SK-N-SH (cell line): Measurements from ENCODE around the gene CDK5RAP2. TPM values are rescaled to one million over a fixed set of nuclear protein-coding genes. Genes with fewer than 3 reads are reported as not detected.

Experiments used
- CTCF ChIA-PET: fragments of 300-600, 350-600 bp; formaldehyde crosslinking; extraction: SDS; loops from one replicate; lab custom pipeline; 2021; lab: Yijun Ruan, JAX
- POLR2A ChIA-PET: fragments of 350-600 bp; sonication (Branson Sonifier 250); formaldehyde crosslinking; extraction: SDS; loops from one replicate; lab custom pipeline; 2020; ENCODE audit warnings: antibody characterized with exemption, inconsistent platforms; lab: Yijun Ruan, JAX
- DNase-seq: peaks from one replicate; pipeline ENCODE4 v3.0.0; 2012
- H2AFZ ChIP-seq: fragments of 200-600 bp; sonication (generic); 2 replicates; pipeline ENCODE4 v1.8.1; 2016; ENCODE audit warnings: antibody characterized with exemption, mild to moderate bottlenecking, low read depth
- H3F3A ChIP-seq: fragments of 200-600 bp; sonication (generic); replicated peaks from 2 replicates; pipeline ENCODE3; 2016; ENCODE audit warnings: antibody characterized with exemption, mild to moderate bottlenecking; ENCODE audit not compliant: insufficient read depth
- H3K27ac ChIP-seq, 2 experiments: fragments of 200-500 bp in 1 of 2; fragments of 200-600 bp in 1 of 2; sonication (Bioruptor generic) in 1 of 2; sonication (generic), shearing (Covaris generic) in 1 of 2; 2 replicates each; pipeline versions ENCODE4 v1.5.1 to v1.6.1; 2014 to 2016; ENCODE audit warnings: low read depth in 2 of 2, inconsistent platforms in 1 of 2, low read length in 1 of 2, mild to moderate bottlenecking in 1 of 2, mixed read lengths in 1 of 2
- H3K27me3 ChIP-seq: fragments of 200-600 bp; sonication (generic), shearing (Covaris generic); 2 replicates; pipeline ENCODE4 v1.6.1; 2016; ENCODE audit warnings: mixed run types; ENCODE audit not compliant: insufficient read depth
- H3K36me3 ChIP-seq, 2 experiments: fragments of 200-500 bp in 1 of 2; fragments of 200-600 bp in 1 of 2; sonication (Bioruptor generic) in 1 of 2; sonication (generic) in 1 of 2; replicated peaks in 1 of 2; 2 replicates each; pipeline versions ENCODE3 to v1.5.1; 2014 to 2016; ENCODE audit warnings: low read length in 1 of 2, mild to moderate bottlenecking in 1 of 2; ENCODE audit not compliant: insufficient read depth in 2 of 2, control insufficient read depth in 1 of 2
- H3K4me1 ChIP-seq, 2 experiments: fragments of 200-500 bp in 1 of 2; fragments of 200-600 bp in 1 of 2; sonication (Bioruptor generic) in 1 of 2; sonication (generic), shearing (Covaris generic) in 1 of 2; 2 replicates each; pipeline versions ENCODE4 v1.5.1 to v1.6.1; 2014 to 2016; ENCODE audit warnings: low read depth in 1 of 2, low read length in 1 of 2, mixed run types in 1 of 2; ENCODE audit not compliant: insufficient read depth in 2 of 2, control insufficient read depth in 1 of 2
- H3K4me2 ChIP-seq: fragments of 200-600 bp; sonication (generic), shearing (Covaris generic); 2 replicates; pipeline ENCODE4 v1.6.1; 2017; ENCODE audit warnings: mixed run types
- H3K4me3 ChIP-seq, 2 experiments: fragments of 200-500 bp in 1 of 2; fragments of 200-600 bp in 1 of 2; sonication (Bioruptor generic) in 1 of 2; sonication (generic), shearing (Covaris generic) in 1 of 2; 2 replicates each; pipeline versions ENCODE4 v1.5.1 to v1.8.1; 2014 to 2016; ENCODE audit warnings: low read depth in 2 of 2, inconsistent platforms in 1 of 2, low read length in 1 of 2, mild to moderate bottlenecking in 1 of 2, mixed read lengths in 1 of 2, moderate library complexity in 1 of 2
- H3K79me2 ChIP-seq: fragments of 200-600 bp; sonication (generic); 2 replicates; pipeline ENCODE4 v1.8.1; 2017; ENCODE audit warnings: mild to moderate bottlenecking; ENCODE audit not compliant: insufficient read depth
- H3K9ac ChIP-seq: fragments of 200-600 bp; sonication (generic); 2 replicates; pipeline ENCODE4 v1.6.1; 2017; ENCODE audit warnings: mixed run types
- H3K9me2 ChIP-seq: fragments of 200-600 bp; sonication (generic); 2 replicates; pipeline ENCODE4 v1.6.1; 2017; ENCODE audit warnings: mixed run types
- H3K9me3 ChIP-seq: fragments of 200-600 bp; sonication (generic); 2 replicates; pipeline ENCODE4 v1.6.1; 2017; ENCODE audit warnings: mixed run types, mild to moderate bottlenecking, moderate library complexity
- H4K20me1 ChIP-seq: fragments of 200-600 bp; sonication (generic); 2 replicates; pipeline ENCODE4 v1.6.1; 2017; ENCODE audit warnings: mild to moderate bottlenecking, mixed run types; ENCODE audit not compliant: insufficient read depth
- FOXM1 ChIP-seq: IDR thresholded peaks from 2 replicates; pipeline ENCODE4 v1.4.0; 2012; ENCODE audit warnings: low read depth, mild to moderate bottlenecking
- GATA2 ChIP-seq: sonication (generic); formaldehyde crosslinking; IDR thresholded peaks from 2 replicates; pipeline ENCODE4 v1.5.0; 2020; ENCODE audit warnings: mild to moderate bottlenecking, missing genetic modification reagents
- JUND ChIP-seq: IDR thresholded peaks from 2 replicates; pipeline ENCODE4 v1.4.0; 2012
- NFIC ChIP-seq: IDR thresholded peaks from 2 replicates; pipeline ENCODE4 v1.4.0; 2012; ENCODE audit warnings: borderline replicate concordance
- POLR2AphosphoS5 ChIP-seq: IDR thresholded peaks from 2 replicates; pipeline ENCODE4 v1.6.1; 2012; ENCODE audit warnings: low read depth, low read length
- REST ChIP-seq: IDR thresholded peaks from 2 replicates; pipeline ENCODE4 v1.6.1; 2012; ENCODE audit warnings: mild to moderate bottlenecking, low read depth, low read length, moderate library complexity
- RFX5 ChIP-seq: IDR thresholded peaks from 2 replicates; pipeline ENCODE4 v1.6.1; 2012; ENCODE audit warnings: mild to moderate bottlenecking, improper control_type of control experiment, low read length
- SMC3 ChIP-seq: IDR thresholded peaks from 2 replicates; pipeline ENCODE4 v1.6.1; 2012; ENCODE audit warnings: low read depth, low read length, improper control_type of control experiment
- WGBS: methylation state at CpG from one replicate; pipeline ENCODE4 v1.1.6; 2017; ENCODE audit warnings: low lambda C conversion rate; 5-methylcytosine and 5-hydroxymethylcytosine counted together
- polyA plus RNA-seq, 3 experiments: library from polyadenylated mRNA; depleted of rRNA; stranded (reverse); fragments of >200 nt; gene quantifications; 2 replicates each; pipeline ENCODE4 v1.2.3, GENCODE V29; 2012
- TF ChIP-seq, protein P1 (sequence below): fragments of 150-350 bp; IDR thresholded peaks from 2 replicates; pipeline ENCODE4 v1.6.1; 2017; ENCODE audit warnings: antibody characterized with exemption, low read length, low read depth, borderline replicate concordance
- TF ChIP-seq, protein P2 (sequence below): IDR thresholded peaks from 2 replicates; pipeline ENCODE4; 2012
- TF ChIP-seq, protein P3 (sequence below): fragments of 150-350 bp; IDR thresholded peaks from 2 replicates; pipeline ENCODE4 v1.6.1; 2016; ENCODE audit warnings: mild to moderate bottlenecking, low read depth, low read length

CDK5RAP2 gene
- polyA plus RNA-seq, 1 of the 3 experiments (the other 2 are of a cell fraction), result 20.7 TPM

GRCh38 chr9:120569556-120569955, 10.4 kb downstream of the CDK5RAP2 start:
- TF ChIP-seq GATA2, result no peak
- no peak for TF ChIP-seq POLR2AphosphoS5
- no peak for TF ChIP-seq SMC3
- TF ChIP-seq, protein P1, sequence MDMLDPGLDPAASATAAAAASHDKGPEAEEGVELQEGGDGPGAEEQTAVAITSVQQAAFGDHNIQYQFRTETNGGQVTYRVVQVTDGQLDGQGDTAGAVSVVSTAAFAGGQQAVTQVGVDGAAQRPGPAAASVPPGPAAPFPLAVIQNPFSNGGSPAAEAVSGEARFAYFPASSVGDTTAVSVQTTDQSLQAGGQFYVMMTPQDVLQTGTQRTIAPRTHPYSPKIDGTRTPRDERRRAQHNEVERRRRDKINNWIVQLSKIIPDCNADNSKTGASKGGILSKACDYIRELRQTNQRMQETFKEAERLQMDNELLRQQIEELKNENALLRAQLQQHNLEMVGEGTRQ, result no peak
- TF ChIP-seq, protein P2, sequence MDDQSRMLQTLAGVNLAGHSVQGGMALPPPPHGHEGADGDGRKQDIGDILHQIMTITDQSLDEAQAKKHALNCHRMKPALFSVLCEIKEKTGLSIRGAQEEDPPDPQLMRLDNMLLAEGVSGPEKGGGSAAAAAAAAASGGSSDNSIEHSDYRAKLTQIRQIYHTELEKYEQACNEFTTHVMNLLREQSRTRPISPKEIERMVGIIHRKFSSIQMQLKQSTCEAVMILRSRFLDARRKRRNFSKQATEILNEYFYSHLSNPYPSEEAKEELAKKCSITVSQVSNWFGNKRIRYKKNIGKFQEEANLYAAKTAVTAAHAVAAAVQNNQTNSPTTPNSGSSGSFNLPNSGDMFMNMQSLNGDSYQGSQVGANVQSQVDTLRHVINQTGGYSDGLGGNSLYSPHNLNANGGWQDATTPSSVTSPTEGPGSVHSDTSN, result no peak
- TF ChIP-seq, protein P3, sequence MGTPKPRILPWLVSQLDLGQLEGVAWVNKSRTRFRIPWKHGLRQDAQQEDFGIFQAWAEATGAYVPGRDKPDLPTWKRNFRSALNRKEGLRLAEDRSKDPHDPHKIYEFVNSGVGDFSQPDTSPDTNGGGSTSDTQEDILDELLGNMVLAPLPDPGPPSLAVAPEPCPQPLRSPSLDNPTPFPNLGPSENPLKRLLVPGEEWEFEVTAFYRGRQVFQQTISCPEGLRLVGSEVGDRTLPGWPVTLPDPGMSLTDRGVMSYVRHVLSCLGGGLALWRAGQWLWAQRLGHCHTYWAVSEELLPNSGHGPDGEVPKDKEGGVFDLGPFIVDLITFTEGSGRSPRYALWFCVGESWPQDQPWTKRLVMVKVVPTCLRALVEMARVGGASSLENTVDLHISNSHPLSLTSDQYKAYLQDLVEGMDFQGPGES, result no peak
- TF ChIP-seq REST, result no peak
- TF ChIP-seq RFX5, result no peak
- no peak for TF ChIP-seq JUND
- TF ChIP-seq FOXM1, result no peak
- TF ChIP-seq NFIC, result no peak
- CTCF ChIA-PET, result interaction anchor here (0.7 kb wide), 1 partner anchor 31 kb away, joined by 3 read pairs; no protein-coding TSS in a partner anchor
- H3K9me3 ChIP-seq, result no peaks in the 10 kb centered on the region

More at GRCh38 chr9:120569556-120569955, 10.4 kb downstream of the CDK5RAP2 start:
- H3K36me3 ChIP-seq, result peaks cover 35 to 52% of the 10 kb centered on the region in 2 experiments
- no peak for DNase-seq
- no peaks in the 10 kb centered on the region for H3K27me3 ChIP-seq
- WGBS, result 88% methylated on average over 5 of the region's 5 CpGs
- POLR2A ChIA-PET, result no interaction called here
- H3K79me2 ChIP-seq, result peaks cover 41% of the 10 kb centered on the region
- H3K27ac ChIP-seq, result no peak overlapping the region
- no peak overlapping the region for H3K4me2 ChIP-seq
- peaks cover 6% of the 10 kb centered on the region; the same call in 1 of the 2 replicates for H4K20me1 ChIP-seq
- H3K9me2 ChIP-seq, result no peaks in the 10 kb centered on the region
- H3K9ac ChIP-seq, result no peak overlapping the region
- peaks cover 3% of the 10 kb centered on the region for H3F3A ChIP-seq
- H3K4me1 ChIP-seq, result peaks cover 0 to 19% of the 10 kb centered on the region in 2 experiments; a peak in 2 of 4 replicates
- H3K4me3 ChIP-seq, result no peak overlapping the region
- H2AFZ ChIP-seq, result no peak overlapping the region
